Ovary (tissue), 3 donors: Measurements from ENCODE around the gene LEF1.

Experiments used
- CTCF ChIP-seq, 3 donors: fragments of 450-650 bp in 2 of 3; fragments of 200-600 bp in 1 of 3; IDR thresholded peaks; one replicate each; pipeline versions ENCODE4 v1.5.1 to v1.8.0; 2016 to 2022; ENCODE audit warnings: antibody characterized with exemption in 3 of 3, mild to moderate bottlenecking in 1 of 3
- POLR2A ChIP-seq: fragments of 450-650 bp; IDR thresholded peaks from one replicate; pipeline ENCODE4 v1.6.1; 2017; ENCODE audit warnings: antibody characterized with exemption, mild to moderate bottlenecking, moderate library complexity
- donor health status: DM: no; HTN: no; CAD: no.

- TF ChIP-seq CTCF (IDR thresholded peaks at IDR 0.05) (no peak), POLR2A (no peak)
These were observed 12.3 kb downstream of the LEF1 start for GRCh38 chr4:108156391-108156790.
